Hematopoietic multipotent progenitor cell treated with erythropoietin and hydrocortisone succinate and interleukin-3 and kit ligand, for 17 days (in vitro differentiated cells): ENCODE measurements around the gene GALNT17.
"Not testable (repeated sequence)": the region's sequence is repeated elsewhere in the genome, so short reads cannot be mapped to it uniquely, and the experiment has no call there.

ENCODE experiments used
- DNase-seq: peaks from one replicate; pipeline ENCODE4 v3.0.0-alpha.2; 2015; ENCODE audit warnings: low spot score

Gene GALNT17

GRCh38 chr7:71165708-71166107, 33.8 kb downstream of the GALNT17 start:
- DNase-seq: no peak

DNA sequence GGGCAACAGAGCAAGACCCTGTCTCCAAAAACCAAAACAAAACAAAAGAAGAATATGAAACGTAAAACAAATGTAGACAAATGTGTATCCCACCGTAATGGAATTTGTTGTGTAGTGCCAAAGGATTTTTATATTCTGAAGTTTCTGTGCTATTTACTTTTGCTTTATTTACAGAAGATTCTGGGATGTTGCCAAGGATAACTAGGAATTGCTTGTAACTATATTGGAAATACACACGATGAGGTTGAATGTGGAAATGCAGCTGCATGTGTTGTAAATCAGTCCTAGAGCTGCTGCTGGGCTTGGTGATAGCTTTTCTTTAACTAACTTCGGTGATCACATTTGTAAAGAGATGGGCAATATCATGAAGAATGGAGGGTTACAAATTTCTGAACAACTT, 39.5 kb downstream of the GALNT17 start:
- no peak for DNase-seq

DNA sequence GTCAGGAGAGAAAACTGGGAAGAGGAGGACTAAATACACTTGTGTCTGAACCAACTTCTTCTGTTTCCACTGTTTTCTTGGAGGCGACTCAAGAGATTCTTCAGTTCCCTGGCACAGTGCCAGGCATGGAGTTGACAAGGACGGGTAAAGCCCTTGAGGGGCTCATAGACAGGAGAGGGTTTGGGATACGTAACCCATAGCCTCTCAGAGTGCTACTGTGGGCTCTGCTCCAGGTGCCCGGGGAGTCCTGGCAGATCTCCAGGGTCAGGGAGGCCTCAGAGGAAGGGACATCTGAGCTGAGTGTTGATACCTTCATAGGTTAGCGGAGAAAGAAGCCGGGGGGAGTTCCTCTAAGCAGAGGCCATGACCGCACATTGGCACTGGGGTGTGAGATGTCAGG, 42.0 kb downstream of the GALNT17 start:
- no peak for DNase-seq

- DNase-seq: no peak
Observed at GRCh38 chr7:71182438-71182935, 50.5 kb downstream of the GALNT17 start.

GRCh38 chr7:71184136-71184535, 52.2 kb downstream of the GALNT17 start:
- DNase-seq: no peak

DNA sequence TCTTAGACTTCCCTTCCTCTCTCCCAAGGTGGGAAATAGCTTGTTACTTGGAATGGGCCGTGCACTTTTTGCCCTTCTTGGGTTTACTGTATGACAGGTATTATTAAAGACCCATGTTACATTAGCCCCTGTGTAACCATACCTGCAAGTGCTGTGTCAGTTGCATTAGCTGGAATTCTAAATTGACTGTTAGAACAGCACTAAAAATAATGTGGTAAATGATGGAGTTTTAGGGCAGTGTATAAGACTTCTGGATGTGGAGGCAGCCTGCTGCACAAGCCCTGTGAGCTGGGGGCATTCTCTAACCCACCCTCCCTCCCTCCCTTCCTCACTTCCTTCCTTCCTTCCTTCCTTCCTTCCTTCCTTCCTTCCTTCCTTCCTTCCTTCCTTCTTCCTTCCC, 52.7 kb downstream of the GALNT17 start:
- no peak for DNase-seq

DNA sequence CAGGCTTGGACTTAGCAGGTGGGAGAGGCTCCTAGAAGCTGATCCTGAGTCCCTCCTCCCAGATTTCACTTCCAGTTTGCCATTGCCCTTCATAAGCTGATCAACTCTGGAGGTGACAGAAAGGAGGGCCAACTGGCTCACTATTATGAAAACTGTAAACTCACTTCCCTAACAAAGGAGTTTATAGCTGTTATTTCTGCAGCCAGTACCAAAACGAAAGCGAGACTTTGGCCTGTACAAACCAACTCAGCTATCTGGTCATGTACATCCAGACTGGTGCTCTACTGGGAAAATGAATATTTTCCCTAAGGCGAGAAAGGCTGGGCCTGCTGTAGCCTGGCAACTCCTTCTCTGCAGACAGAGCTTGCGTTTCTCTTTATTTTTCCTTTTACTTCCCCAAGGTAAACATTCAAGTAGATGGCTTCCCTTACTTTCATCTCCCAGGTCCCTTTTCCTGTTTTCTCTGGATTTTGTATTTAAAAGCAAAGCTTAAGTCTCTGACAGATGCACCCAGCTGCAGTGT, 54.7 kb downstream of the GALNT17 start:
- no peak for DNase-seq

DNA sequence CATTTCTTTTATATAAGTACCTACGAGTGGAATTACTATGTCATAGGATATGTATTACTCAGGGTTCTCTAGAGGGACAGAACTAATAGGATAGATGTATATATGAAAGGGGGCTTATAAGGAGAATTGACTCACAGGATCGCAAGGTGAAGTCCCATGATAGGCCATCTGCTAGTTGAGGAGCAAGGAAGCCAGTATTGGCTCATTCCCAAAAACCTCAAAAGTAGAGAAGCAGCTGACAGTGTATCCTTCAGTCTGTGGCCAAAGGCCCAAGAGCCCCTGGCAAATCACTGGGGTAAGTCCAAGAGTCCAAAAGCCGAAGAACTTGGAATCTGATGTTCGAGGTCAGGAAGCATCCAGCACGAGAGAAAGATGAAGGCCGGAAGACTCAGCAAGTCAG, 59.8 kb downstream of the GALNT17 start:
- DNase-seq: no peak

GRCh38 chr7:71193099-71193810, 61.3 kb downstream of the GALNT17 start:
- DNase-seq: no peak

GRCh38 chr7:71198391-71198790, 66.4 kb downstream of the GALNT17 start:
- DNase-seq: no peak

DNA sequence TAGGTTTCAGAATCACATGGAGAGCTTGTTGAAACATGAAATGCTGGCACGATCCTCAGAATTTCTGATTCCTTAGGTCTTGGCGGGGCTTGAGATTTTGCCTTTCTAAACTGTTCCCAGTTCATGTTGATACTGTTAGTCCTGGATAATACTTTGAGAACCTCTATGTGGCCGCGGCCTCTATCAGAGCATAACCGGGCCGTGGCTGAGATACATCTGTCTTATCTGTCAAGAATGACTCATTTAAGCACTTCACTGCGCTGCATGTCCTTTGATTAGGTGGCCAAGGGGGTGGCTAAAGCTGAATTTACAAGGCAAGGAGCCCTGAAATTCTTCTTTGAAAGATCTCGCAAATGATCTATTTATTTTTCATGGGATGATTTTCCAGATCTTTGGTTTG, 66.9 kb downstream of the GALNT17 start:
- no peak for DNase-seq

DNA sequence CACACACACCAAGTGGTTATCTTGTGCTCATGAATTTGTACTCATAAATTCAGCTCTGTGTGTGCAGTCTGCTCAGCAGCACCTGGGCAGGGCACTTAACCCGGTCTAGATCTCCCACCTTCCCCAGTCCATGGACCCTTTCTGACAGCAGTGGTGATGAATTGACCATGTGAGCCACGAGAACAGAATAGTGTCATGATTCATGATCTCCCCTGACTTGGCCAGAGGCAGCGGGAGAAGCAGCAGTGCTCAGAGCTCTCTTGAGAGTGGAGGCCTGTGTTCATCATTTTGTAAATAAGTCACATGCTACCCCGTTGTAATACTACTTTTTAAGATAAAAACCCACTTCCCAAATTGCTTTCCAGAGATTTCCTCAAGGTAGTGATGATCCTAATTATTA, 74.2 kb downstream of the GALNT17 start:
- DNase-seq: no peak

DNA sequence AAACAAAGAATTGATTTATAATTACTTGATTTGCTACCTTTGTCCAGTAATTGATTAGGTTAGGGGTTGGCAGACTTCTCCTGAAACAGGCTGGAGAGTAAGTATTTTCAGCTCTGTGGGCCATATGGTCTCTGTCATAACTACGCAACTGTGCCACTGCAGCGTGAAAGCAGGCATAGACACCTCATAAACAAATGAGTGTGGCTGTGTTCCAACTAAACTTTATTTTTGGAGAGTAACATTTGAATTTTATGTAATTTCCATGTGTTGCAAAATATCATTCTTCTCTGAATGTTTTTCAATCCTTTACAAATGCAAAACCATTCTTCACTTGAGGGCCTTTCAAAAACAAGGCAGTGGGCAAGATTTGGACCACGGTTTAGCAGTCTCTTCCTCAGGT, 76.9 kb downstream of the GALNT17 start:
- DNase-seq: no peak

DNA sequence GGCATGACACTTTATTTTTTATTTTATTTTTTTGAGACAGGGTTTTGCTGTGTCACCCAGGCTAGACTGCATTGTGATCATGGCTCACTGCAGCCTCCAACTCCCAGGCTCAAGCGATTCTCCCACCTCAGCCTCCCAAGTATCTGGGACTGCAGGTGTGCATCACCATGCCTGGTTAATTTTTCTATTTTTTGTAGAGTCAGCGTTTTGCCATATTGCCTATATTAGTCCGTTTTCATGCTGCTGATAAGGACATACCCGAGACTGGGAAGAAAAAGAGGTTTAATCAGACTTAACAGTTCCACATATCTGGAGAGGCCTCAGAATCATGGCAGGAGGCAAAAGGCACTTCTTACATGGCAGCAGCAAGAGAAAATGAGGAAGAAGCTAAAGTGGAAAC, 77.5 kb downstream of the GALNT17 start:
- DNase-seq: not testable (repeated sequence)

GRCh38 chr7:71210220-71210619, 78.3 kb downstream of the GALNT17 start:
- no peak for DNase-seq

DNA sequence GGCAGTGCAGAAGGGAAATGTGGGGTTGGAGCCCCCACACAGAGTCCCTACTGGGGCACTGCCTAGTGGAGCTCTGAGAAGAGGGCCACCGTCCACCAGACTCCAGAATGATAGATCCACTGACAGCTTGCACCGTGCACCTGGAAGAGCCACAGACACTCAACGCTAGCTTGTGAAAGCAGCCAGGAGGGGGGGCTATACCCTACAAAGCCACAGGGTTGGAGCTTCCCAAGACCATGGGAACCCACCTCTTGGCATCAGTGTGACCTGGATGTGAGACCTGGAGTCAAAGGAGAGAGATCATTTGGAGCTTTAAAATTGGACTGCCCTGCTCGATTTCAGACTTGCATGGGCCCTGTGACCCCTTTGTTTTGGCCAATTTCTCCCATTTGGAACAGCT, 80.5 kb downstream of the GALNT17 start:
- DNase-seq: not testable (repeated sequence)

DNA sequence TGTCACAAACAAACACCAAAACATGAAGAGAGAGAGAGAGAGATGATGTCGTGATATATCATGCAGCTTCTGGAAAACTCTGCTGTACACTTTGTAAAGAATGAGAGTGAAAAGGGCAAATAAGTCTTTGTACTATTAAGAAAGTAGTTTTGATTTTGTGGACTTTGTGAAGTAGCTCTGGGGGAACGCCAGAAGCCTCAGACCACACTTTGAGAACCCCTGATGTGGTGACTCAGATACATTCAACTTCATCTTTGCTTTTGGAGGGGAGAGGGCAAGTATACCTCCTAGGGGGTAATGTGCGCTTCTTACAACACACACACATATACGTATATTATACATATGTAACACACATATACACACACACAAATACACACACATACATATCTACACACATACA, 84.3 kb downstream of the GALNT17 start:
- no peak for DNase-seq

DNA sequence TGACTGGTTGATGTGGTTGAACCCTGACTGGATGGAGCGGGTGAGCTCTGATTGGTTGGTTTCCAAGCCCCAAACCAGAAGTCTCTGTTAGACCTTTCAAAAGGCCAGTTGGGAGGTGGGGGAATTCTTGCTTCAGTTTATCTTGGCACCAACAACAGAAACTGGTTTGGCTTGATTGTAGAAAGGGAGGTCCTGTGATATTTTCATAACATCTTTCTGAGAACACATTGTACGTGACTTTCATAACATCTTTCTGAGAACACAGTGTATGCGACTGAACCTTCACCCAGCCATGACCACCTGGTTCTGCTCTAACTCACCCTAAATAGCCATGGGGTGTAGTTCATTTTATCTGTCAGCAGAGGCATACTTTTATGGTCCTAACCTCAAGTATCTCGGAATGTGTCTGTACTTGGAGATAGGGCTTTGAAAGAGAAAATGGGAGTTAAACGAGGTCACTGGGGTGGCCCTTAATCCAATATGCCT, 88.3 kb downstream of the GALNT17 start:
- DNase-seq: no peak

DNA sequence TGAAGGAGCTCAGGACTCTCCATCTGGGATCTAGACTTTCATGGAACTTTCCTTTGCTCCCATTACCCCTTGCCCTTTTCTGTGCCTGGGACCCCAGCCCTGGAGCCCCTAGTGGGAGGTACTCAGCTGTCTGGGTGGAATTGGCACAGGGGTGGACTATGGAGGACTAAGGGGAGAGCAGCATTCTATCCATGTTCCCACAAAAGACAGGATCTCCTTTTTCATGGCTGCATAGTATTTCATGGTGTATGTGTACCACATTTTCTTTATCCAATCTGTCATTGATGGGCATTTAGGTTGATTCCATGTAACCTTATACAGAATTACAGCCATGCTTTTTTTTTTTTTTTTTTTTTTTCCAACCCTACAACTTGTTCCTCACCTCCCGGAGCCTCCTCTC, 89.1 kb downstream of the GALNT17 start:
- no peak for DNase-seq

- DNase-seq: no peak
Observed at GRCh38 chr7:71221549-71221948, 89.6 kb downstream of the GALNT17 start.

DNA sequence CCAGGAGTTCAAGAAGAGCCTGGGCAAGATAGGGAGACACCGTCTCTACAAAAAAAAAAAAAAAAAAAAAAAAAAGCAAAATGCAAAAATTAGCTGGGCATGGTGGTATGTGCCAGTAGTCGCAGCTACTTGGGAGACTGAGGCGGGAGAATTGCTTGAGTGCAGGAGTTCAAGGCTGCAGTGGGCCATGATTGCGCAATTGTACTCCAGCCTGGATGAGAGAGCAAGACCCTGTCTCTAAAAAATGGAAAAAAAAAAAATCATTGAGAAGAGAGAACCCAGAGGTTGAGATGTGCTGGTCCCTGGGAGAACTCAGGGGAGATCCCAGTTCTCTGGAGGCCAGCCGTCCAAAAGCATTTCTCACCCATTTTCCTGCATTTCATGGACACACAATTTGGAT, 95.2 kb downstream of the GALNT17 start:
- no peak for DNase-seq

DNA sequence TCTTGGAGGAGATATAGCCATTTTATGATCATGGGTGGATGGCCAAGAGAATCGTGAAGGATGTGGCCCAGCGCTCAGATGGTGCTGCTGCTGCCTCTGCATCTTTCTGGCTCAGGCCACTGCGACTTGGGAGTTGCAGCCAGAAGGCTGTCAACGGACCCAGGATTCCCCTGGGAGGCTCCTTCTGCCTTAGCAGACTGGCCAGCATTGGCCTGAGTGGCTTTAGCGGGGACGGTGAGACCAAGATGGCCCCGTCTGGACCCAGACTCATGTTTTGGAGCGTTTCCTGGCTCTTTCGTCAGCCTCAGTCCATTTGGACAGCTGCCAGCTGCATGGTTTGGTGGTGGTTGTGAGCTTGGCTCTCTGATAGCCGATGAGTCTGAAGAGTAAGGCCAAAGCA, 97.2 kb downstream of the GALNT17 start:
- DNase-seq: no peak

GRCh38 chr7:71229699-71230098, 97.8 kb downstream of the GALNT17 start:
- DNase-seq: no peak

GRCh38 chr7:71235253-71235652, 103.3 kb downstream of the GALNT17 start:
- no peak for DNase-seq
